Raji (cell line): ENCODE measurements around the gene QPRT.

Experiments
- POLR2A ChIP-seq: IDR thresholded peaks from 2 replicates; pipeline ENCODE4 v1.6.1; 2011; ENCODE audit warnings: low read depth, low read length, control low read depth; ENCODE audit not compliant: insufficient read depth

Gene QPRT

GRCh38 chr16:29678691-29679267, at the start of gene QPRT:
QPRT (plus strand) TSS chr16:29679180; CDS start chr16:29679198, 18 bp downstream.
- no peak; the same call in 1 of the 2 replicates for TF ChIP-seq POLR2A

DNA sequence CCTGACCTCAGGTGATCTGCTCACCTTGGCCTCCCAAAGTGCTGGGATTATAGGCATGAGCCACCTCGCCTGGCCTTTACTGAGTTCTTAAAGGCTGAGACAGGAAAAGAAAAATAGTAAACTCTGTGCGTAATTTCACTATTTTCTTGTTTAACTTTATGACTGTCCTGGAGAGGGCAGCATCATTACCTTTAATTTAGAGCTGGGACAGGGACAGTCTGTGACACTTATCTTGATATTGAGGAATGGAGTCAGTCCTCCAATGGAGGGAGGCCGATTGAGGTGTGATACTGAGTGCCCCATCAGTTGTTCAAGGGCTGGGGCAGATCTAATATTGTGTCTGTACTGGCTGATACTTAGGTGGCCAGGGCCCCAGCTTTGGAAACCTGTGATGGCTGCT, 37.4 kb upstream of the QPRT start:
- TF ChIP-seq POLR2A, result no peak

DNA sequence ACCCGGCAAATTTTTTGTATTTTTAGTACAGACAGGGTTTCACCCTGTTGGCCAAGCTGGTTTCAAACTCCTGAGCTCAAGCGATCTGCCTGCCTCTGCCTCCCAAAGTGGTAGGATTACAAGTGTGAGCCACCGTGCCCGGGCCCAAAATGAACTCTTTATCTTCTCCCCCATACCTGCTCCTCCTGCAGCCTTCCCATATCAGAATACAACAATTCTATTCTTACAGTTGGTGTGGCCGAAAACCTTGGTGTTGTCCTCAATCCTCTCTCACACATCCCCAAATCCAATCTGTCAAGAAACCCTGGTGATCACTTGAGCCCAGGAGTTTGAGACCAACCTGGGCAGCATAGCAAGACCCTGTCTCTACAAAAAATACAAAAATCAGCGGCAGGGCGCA, 35.4 kb upstream of the QPRT start:
- no peak for TF ChIP-seq POLR2A

GRCh38 chr16:29644338-29644857, 34.6 kb upstream of the QPRT start:
- TF ChIP-seq POLR2A, result no peak

GRCh38 chr16:29644973-29645693, 33.8 kb upstream of the QPRT start:
- TF ChIP-seq POLR2A, result no peak

GRCh38 chr16:29645694-29646187, 33.2 kb upstream of the QPRT start:
- no peak for TF ChIP-seq POLR2A

GRCh38 chr16:29646947-29647346, 32.0 kb upstream of the QPRT start:
- no peak for TF ChIP-seq POLR2A

DNA sequence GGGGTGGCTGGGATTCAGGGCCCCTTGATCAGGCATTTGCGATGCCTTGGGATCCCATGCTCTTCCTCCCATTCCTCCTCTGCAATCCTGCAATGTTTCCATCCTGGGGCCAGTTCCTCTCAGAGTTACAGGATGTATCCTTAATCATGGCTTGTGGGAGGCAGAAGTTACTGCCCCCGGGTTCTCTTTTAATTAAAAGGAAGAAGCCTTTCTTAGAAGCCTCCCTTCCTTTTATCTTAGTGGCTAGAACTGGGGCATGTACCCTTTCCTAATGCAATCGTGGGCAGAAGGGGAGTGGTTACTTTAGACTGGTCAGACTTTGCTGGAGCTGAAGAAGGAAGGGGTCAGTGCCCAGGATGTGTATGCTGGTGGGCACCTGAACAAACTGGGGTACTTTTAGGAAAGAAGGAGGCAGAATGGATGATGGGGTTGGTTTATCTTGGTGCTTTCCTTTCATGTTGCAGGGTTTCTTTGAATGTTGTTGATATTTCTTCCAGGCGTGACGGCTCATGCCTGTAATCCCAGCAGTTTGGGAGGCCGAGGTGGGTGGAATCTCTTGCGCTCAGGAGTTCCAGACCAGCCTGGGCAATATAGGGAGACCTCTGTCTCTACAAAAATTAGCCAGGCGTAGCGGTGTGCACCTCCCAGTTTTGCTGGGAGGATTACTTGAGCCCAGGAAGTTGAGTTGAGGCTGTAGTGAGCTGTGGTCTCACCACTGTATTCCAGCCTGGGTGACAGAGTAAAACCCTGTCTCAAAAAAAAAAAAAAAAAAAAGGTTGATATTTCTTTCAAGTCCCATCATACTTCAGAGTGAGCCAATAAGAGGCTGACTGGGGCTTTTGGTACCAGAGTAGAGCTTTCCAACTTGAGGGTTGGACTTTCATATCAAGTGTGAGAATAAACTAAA, 29.1 kb upstream of the QPRT start:
- TF ChIP-seq POLR2A, result no peak

DNA sequence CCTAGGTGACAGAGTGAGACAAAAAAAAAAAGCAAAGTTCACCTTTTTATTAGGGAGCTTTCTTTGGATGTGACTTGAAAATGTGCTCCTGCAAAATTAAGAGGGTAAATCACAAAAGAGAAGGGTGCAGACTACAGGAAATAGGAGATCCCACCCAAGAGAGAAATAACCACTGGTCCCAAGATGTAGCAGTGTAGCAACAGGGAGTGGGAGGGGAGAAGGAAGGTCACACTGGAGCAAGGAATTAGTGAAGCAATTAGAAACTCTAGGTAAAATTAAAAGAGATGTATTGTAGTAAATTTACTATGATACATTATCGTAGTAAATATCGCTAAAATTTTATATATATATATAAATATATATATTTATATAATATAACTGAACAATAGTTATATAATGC, 28.2 kb upstream of the QPRT start:
- no peak for TF ChIP-seq POLR2A

DNA sequence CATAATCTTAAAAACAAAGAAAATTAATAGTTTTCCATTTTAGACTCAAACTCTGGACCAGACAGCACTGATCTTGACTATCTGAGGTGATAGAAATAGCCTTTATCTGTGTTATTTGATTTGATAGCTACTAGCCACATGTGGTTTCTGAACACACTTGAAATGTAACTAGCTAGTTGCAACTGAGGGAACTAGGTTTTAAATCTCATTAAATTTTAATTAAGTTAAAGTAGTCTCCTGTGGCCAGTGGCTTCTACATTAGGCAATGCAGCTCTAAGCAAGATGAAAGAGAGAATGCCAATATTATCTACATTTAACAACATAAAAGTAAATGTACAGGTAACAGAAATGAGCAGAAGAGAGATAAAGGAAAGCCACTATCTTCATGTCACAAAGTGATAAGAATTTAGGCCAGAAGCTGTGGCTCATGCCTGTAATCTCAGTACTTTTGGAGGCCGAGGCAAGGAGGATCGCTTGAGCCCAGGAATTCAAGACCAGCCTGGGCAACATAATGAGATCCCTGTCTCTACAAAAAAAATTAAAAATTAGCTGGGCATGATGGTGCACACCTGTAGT, 27.1 kb upstream of the QPRT start:
- TF ChIP-seq POLR2A, result no peak

- TF ChIP-seq POLR2A, result no peak
These were observed 25.5 kb upstream of the QPRT start for GRCh38 chr16:29653471-29653870.

DNA sequence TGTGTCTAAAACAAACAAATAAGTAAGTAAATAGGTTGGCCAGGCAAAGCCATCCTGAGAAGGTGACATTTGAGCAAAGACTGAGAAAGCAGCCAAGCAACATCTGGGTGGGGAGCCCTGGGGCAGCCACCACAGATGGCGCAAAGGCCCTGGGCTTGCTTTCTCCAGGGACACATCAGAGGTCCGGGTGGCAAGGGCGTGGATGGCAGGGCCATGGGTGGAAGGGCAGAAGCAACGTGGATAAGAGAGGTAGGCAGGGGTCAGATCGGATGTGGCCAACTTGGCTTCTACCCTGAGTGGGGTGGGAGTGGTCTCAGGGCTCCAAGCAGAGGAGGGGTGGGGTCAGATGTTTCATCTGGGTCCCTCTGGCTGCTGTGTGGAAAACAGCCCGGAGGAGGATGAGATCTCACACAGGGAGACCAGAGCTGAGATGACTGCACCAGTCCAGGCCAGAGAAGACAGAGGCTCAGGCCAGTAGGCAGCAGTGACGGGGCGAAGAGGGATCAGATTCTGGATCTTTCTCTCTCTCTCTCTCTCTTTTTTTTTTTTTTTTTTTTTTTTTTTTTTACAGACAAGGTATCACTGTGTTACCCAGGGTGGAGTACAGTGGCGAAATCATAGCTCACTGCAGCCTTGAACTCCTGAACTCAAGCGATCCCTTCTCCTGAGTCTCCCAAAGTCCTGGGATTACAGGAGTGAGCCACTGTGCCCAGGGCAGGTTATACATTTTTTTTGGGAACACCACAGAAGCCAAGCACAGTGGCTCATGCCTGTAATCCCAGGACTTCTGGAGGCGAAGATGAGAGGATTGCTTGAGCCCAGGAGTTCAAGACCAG, 22.1 kb upstream of the QPRT start:
- TF ChIP-seq POLR2A, result no peak

GRCh38 chr16:29658705-29659104, 20.3 kb upstream of the QPRT start:
- TF ChIP-seq POLR2A, result no peak
